Activated naive CD4-positive, alpha-beta T cell treated with anti-CD3 and anti-CD28 coated beads, Interleukin-2, amount 50 U/mL, for 16 hours (primary cell): ENCODE results near the gene LEMD3.
A peak's percentile ranks its signal among the peaks of the same experiment; 100 is the strongest.

Source experiments
- DNase-seq: peaks from one replicate; pipeline ENCODE4 v3.0.0-alpha.2; 2020

Gene LEMD3

DNA sequence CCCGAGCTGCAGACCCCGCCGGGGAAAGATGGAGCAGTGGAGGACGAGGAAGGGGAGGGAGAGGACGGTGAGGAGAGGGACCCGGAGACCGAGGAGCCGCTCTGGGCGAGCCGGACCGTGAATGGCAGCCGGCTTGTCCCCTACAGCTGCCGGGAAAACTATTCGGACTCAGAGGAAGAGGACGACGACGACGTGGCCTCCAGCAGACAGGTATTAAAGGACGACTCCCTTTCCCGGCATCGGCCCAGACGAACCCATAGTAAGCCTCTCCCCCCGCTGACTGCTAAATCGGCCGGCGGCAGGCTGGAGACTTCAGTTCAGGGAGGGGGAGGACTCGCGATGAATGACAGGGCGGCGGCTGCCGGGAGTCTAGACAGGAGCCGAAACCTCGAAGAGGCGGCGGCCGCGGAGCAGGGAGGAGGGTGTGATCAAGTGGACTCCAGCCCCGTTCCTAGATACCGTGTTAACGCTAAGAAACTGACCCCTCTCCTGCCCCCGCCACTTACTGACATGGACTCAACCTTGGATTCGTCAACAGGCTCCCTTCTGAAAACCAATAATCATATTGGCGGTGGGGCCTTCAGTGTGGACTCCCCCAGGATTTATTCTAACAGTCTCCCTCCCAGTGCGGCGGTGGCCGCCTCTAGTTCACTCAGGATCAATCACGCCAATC is 962 bp downstream of the LEMD3 start:
- DNase-seq = peak; percentile 55

DNA sequence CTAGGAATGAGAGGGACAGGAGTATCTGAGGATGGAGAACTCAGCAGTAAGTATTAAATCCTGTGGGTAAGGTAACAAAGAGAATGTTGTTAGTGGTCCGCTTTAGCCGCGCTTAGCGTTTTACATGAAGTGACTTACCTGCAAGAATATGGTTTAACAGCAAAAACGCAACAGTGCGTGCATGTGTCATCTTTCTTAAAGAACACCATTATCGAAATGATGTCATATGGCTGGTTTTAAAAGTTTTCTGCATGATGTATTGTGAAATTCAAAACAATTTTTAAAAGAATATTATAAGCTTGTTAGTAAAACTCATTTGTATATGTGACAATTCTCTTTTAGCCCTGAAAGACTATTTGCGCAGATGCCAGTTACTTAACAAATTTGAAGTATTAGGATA is 1.7 kb downstream of the LEMD3 start:
- no peak for DNase-seq

DNA sequence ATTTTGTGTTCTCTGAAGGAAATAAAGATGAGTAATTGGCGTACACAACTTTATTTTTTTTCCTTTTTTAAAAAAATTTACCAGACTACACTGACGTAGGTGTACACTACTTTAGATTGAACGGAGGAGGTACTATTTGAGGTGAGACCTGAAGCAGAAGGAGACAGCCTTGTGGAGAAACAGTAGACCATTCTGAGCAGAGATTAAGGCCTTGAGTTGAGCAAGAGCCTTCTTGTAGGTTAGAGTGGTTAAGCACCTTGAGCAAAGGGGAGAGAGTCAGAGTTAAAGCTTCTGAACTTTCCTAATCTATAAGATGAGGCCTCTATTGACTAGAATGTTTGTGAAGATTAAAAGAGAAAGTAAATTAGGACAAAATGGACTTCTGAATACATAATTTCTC is 2.5 kb downstream of the LEMD3 start:
- DNase-seq = no peak

DNA sequence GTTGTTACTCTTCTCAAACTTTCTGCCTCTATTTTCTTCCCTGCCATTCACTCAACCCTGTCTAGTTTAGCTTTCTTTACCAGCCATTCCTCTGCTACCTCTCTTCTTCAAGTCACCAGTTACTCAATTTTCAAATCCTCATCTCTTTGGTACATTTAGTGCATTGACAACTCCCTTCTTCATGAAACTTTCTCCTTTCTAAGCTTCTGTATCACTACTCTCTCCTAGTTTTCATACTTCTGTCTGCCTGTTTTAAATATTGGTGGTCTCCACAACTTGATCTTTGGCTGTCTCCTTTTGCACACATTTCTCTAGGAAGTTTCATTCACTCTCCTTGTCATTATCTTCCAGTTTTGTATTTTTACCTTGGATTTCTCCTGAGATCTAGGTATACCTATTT is 6.0 kb downstream of the LEMD3 start:
- DNase-seq = no peak

DNA sequence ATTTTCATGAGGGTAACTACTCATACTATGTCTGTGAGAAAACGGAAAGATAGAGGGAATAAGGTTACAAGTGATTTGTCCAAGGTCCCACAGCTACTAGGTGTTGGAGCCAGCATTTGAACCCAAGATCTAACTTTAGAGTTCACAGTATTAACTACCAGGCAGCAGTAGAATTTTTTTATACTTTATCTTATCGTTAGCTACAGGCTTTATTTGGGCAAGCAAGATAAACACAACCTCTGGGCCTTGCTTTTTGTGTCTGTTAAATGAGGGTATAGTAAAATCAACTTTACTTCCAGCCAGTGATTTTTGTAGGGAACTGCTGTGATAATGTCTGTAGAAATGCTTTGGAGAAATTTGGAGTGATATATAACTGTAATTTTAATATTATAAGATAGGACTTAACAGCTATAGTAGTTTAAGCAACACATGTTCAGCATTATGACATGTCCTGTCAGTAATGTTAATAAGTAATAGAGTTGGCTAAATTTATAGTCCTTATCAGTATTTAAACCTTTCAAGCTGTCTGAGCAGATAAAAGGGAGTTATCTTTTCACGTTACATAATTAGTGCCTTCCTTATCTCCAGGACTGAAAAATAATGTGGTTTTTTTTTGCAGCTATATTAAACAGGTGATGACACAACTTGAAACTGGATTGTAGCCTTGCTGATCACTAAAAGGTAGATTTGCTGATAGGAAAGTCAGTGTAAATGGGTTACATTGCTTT is 12.8 kb downstream of the LEMD3 start:
- DNase-seq = no peak

DNA sequence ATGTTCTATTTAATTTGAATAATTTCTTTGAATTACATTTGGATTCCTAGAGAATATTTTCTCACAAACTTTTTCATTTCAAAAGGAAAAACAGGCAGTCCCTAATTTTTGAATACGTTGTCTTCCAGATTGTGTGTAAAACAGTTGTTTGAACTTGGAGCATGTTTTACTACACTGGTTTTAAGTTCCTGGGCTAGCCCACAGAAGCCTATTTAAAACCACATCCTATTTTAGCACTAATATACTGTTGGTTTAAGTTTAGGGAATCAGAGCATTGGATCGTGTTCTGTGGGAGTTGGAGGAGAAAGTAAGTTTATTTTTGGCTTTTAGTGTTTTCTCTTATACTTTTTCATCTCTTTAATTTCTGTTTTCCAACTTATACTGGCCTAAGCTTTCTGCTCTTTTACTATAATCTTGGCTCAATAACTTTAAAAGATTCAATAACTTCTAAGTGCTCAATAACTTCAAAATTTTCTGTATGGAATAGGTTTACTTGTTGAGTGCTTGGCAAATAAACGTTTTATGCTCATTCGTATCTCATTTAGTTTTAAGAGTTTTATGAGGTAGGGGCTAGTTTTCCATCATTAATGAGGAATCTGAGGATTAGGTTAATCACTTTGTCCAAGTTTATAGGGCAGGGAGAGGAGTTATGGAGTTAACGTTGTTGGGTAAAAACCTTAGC is 14.9 kb downstream of the LEMD3 start:
- DNase-seq = no peak

DNA sequence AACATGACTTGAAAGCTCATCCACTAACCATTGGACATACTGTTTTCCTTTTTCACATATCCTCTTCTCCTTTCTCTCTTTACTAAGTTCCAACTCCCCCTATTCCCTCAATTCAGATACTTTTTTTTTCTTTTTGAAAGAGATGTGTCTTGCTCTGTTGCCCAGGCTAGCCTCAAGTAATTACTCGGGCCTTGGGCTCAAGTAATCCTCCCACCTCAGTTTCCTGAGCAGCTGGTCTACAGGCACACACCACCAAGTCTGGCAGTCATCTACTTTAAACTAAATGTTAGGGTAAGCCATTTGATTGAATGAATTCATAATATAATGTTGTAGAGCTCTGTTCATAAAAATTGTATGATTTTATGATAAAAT is 15.5 kb downstream of the LEMD3 start:
- no peak for DNase-seq

DNA sequence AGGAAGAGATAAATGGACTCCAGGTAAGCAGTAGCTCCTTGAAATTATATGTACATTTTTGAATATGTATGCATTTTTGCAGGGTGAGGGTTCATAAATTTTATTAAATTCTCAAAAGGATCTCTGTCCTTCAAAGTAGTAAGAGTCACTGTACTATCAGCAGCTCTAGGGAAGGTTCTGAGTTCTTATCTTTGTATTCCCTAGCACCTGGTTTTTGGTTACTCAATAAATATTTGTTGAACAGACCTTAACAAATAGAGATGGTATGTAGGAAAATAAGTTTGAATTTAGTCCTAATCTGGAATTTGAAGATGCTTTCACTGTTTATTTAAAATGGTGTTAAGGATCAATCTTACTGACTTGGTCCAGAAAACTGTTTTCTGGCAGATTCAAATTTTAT is 18.3 kb downstream of the LEMD3 start:
- no peak for DNase-seq

DNA sequence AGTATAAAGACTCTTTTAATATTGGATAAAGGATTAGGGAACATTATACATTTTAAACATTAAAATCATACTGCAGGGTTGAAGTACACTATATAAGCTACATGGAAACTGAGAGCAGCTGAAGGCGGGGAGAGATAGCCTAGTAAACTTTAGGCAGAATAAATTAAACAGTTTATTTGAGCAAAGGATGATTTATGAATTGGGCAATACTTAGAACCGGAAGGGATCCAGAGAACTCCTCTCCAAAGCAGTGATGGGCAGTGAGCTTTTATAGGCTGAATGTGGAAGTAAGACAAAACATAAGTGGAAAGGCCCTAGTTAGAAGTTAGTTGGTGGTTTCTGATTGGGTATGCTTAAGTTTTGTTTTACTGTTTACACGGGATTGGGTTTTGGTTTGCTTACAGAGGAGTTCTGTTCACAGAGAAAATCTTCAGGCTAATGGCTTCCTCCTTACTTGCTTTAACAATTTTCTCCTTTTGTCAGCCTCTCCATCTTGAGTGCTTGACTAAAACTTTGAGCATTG is 18.9 kb downstream of the LEMD3 start:
- no peak for DNase-seq

DNA sequence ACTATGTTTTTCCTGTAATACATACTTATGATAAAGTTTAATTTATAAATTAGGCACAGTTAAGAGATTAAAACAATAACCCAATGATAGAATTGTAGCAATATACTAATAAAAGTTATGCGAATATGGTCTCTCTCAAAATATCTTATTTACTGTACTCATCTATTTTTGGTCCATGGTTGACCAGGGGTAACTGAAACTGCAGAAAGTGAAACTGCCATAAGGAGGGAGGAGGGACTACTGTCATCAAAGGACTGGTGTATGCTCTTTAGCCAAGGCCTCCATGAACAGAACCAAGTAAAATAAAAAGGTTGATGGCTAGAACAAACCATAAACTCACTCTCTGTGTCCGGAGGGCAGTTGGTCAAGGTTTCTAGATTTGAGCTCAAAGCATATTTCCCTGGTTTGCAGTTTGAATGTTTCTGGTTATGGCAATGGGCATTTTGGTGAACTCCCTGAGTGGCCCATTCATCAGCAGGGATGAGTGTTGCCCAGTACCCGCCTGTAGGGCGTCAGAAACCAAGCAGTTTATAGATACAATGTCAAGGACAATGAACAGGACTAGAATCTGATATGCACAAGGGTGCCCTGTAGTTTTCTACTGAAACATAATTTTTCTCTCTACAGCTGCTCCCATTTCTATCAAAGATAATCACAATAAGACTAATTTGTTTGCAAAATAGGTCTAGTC is 19.8 kb downstream of the LEMD3 start:
- DNase-seq = no peak

DNA sequence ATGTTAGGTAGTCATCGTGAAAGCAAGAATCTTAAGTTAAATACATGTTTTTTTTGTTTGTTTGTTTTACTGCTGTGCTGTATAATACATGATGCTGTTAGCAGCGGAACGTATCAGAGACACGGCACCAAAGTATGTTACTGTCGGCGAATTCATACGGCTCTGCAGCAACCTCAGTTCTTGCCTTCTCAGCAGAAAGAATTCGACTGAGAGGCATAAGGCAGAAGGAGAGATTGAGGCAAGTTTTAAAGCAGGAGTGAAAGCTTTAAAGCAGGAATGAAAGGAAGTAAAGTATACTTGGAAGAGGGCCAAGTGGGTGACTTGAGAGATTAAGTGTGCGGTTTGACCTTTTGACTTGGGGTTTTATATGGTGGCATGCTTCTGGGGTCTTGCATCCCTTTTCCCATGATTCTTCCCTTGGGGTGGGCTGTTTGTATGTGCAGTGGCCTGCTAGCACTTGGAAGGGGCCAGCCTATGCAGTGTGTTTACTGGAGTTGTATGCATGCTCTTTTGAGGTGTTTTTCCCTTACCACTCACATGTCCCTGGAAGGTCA is 23.7 kb downstream of the LEMD3 start:
- DNase-seq = no peak

DNA sequence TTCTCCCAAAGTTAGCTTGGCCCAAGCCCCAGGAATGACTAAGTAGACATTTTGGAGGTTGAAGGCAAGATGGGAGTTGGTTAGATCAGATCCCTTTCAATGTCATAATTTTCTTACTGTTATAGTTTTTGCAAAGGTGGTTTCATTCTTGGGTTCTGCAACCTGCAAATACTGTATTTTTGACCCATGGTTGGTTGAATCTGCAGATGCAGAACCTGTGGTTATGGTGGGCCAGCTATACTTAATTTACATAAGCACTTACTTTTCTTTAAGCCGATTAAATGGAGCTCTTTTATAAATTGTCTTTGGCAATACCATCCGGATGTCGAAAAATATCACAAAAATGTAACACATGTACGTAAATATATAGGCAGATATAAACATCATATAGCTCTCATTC is 25.6 kb downstream of the LEMD3 start:
- no peak for DNase-seq

DNA sequence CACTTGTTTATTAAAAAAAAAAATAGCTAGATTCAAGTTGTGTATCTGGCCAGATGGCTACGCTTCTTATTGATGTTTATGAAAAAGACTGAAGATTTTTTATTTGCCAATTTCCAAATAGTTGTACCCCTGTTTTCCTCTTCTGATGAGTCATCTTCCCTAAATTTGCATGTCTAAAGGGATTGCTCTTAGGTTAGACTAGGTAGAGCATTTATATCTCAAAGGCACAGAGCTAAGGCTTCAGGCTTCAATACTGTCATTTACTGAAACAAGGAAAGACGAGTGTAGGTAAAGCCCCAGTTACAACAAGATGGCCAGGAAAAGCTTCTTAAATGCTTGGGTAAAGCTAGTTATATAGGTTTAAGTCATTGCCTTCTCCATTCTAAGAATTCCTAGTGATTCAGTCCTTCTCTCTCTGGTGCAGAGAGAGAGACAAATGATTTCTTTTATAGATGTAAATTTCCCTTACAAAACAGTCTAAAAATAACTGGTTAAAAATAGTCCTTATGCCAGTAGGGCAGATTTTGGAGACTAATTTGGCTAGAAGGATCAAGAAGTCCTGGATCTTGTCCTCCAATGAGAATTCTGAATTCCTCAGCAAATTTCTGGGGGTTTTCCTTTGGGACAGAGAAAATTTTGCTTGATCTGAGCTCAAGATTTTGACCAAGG is 26.1 kb downstream of the LEMD3 start:
- DNase-seq = no peak

DNA sequence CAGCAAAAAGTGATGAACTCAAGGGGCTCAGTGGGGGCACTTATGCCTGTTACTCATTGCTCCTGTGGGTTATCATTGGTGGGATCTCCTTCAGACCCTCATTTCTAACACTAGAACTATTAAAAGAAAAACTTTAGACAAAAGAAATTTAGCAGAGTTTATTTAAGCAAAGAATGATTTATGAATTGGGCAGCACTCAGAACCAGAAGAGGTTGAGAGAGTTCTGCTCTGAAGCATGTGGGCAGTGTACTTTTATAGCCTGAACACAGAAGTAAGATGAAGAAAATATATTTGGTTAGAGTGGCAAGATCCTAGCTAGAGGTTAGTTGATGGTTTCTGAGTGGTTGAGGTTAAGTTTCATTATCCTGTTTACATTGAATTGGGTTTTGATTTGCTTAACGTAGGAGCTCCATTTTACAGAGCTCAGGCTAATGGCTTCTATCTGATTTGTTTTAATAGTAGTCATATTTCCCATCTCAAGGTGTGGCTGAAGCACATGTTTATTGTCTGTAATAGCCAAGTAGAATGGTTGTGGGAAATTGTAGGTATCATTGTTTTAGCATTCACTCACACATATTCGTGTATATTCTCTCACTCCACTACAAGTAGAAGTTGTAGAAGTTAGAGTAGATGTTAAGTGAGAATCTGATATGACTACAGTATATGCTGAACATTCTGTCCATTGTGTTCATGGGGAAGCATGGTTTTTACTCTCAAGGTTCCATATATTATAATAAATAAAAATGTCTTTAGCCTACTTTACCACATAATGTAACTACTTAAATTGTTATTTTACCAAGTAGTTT is 27.6 kb downstream of the LEMD3 start:
- DNase-seq = no peak

DNA sequence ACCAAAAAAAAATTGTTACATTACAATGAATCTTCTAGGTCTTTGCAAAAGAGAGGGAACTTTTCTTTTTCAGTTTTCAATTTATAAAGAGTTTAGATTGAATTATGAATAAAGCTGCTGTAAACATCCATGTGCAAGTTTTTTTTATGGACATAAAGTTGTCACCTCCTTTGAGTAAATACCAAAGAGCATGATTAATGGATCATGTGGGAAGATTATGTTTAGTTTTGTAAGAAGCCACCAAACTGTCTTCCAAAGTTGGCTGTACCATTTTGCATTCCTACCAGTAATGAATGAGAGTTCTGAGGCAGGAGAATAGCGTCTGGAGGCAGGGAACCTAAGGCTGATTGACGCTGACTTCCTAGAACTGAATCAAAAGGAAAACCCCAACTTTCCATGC is 30.2 kb downstream of the LEMD3 start:
- DNase-seq = no peak

DNA sequence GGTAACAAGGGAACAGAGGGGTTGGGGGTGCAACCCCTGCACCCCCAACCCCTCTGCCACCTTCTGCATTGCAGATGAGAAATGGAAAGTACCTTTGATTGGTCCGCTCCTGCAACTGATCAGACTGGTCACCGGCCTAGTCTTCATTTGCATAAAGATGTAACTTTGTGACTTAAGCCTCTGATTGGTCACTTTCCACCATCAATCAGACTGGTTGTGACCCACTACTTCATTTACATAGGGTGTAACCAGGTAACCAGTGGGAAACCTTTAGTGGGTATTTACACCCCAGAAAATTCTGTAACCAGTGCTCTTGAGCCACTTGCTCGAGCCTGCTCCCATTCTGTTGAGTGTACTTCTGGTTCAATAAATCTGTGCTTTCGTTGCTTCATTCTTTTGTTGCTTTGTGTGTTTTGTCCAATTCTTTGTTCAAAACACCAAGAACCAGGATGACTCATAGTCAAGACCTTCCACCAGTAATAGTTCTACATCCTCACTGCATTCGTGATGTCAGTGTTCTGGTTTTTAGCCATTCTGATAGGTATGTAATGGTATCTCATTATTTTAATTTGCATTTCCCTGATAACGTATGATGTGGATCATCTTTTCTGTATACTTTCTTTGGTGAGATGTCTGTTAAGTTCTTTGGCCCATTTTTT is 30.8 kb downstream of the LEMD3 start:
- DNase-seq = no peak

DNA sequence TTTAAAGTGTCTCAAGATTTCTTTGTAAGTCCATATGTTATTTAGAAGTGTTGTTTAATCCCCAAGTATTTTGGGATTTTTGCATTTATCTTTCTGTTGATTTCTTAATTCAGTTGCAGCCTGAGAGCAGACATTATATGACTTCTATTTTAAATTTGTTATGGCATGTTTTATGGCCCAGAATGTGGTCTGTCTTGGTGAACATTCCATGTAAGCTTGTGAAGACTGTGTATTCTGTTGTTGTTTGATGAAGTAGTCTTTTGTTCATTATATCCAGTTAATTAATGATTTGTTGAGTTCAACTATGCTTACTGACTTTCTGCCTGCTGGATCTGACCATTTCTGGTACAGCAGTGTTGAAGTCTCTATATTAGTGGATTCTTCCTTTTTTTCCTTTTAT is 34.0 kb downstream of the LEMD3 start:
- DNase-seq = no peak

DNA sequence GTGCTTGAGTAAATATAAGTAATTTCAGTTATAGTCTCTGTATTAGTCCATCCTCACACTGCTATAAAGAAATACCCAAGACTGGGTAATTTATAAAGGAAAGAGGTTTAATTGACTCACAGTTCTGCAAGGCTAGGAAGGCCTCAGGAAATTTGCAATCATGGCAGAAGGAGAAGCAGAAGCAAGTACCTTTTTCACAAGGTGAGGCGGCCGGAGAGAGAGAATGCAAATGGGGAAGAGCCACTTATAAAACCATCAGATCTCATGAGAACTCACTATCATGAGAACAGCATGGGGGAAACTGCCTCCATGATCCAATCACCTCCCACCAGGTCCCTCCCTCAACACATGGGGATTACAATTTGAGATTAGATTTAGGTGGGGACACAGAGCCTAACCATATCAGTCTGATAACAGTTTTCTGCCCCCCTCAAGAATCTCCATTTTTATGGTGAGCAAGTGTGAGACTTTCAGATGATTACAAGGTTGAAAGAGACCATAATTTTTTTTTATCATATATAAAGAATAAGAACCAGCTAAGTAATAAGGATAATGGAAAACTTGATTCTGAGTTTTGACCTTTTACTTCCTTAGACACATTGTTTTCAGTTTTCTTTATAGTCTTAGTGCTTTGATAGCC is 35.6 kb downstream of the LEMD3 start:
- DNase-seq = no peak

DNA sequence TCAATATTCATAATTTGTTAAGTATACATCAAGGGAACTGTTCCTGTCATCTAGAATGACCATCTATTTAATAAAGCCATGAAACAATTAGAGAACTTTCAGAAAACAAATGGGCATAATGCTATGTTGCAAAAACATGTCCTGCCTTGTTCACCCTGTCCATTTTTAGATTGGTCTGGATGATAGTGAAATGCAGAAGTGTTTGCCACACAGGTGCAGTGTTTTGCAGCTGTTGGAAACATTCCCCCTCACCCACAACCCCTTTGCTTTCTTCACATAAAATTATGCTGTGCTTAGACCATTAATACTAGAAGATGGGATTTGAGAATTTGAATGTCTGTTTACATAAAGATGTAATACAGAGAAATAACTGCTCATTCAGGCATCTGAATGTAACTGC is 36.5 kb downstream of the LEMD3 start:
- no peak for DNase-seq

DNA sequence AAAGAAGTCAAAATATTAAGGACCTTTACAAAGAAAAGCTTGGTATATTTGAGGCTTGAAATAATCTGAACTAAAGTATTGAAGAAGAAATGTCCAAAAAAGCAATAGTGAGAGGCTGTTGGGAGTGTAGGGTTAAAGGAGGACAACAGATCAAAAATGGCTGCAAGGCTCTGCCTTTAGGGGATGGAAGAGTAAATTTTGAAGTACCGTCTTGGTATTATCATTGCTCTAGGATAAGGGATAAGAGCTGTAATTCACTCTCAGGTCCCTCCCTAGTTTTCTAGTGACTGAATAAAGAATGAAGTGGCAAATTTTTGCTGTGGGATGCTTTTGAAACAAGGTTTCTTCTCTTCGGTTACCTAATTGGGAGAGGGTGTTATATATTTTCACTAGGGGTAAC is 38.7 kb downstream of the LEMD3 start:
- no peak for DNase-seq
